K562 (cell line): Measurements from ENCODE around the gene DTNB.

Experiments used
- CTCF ChIP-seq, 3 experiments: IDR thresholded peaks in 2 of 3; conservative IDR thresholded peaks in 1 of 3; 2 replicates each; pipeline ENCODE4 v1.5.1; 2011 to 2012; ENCODE audit warnings: low read length in 3 of 3, mild to moderate bottlenecking in 3 of 3, control low read depth in 2 of 3, improper control_type of control experiment in 1 of 3, inconsistent platforms in 1 of 3, low read depth in 1 of 3, mixed read lengths in 1 of 3, moderate library complexity in 1 of 3; ENCODE audit not compliant: insufficient read depth in 2 of 3
- NR2C2 ChIP-seq, 2 experiments: fragments of 200-800 bp in 1 of 2; sonication (Bioruptor generic) in 1 of 2; sonication (generic) in 1 of 2; formaldehyde crosslinking in 1 of 2; IDR thresholded peaks; 2 replicates each; pipeline versions ENCODE4 v1.6.1 to v1.8.0; 2016 to 2022; ENCODE audit warnings: mild to moderate bottlenecking in 1 of 2, missing compliant biosample characterization in 1 of 2, missing genetic modification characterization in 1 of 2, missing genetic modification reagents in 1 of 2
- SPI1 ChIP-seq: IDR thresholded peaks from 2 replicates; pipeline ENCODE4 v1.6.1; 2011; ENCODE audit warnings: low read depth, low read length, control low read depth, borderline replicate concordance

GRCh38 chr2:25401307-25402026 is 271.9 kb downstream of the DTNB start:
- TF ChIP-seq SPI1 = no peak
- no peak for TF ChIP-seq CTCF (IDR thresholded peaks at IDR 0.05 in 2 of 3, conservative IDR thresholded peaks at IDR 0.05 in 1 of 3; ENCODE audit: insufficient read depth in 2 of 3, low read depth in 1 of 3, low read length in 3 of 3)
- no peak for TF ChIP-seq NR2C2 (CRISPR knock-in tag; IDR thresholded peaks at IDR 0.05)
- TF ChIP-seq NR2C2 (tag; IDR thresholded peaks at IDR 0.05) = no peak
